Nephron (organoid): ENCODE results near the gene DAND5.
"Not testable (repeated sequence)": the region's sequence is repeated elsewhere in the genome, so short reads cannot be mapped to it uniquely, and the experiment has no call there.

Experiments used
- H3K27ac Mint-ChIP-seq, 3 experiments: 2 replicates each; pipeline ENCODE4 v1.8.0; 2020; ENCODE audit warnings: mixed read lengths in 3 of 3, mild to moderate bottlenecking in 2 of 3, moderate library complexity in 1 of 3
- H3K27me3 Mint-ChIP-seq: 2 replicates; pipeline ENCODE4 v1.8.0; 2021; ENCODE audit warnings: low read depth, mild to moderate bottlenecking, moderate library complexity, mixed read lengths
- H3K36me3 Mint-ChIP-seq: 2 replicates; pipeline ENCODE4 v1.8.0; 2020; ENCODE audit warnings: low read depth, mixed read lengths
- H3K4me1 Mint-ChIP-seq: 2 replicates; pipeline ENCODE4 v1.8.0; 2020; ENCODE audit warnings: mixed read lengths
- H3K4me3 Mint-ChIP-seq, 3 experiments: 2 replicates each; pipeline ENCODE4 v1.8.0; 2020; ENCODE audit warnings: mild to moderate bottlenecking in 3 of 3, mixed read lengths in 3 of 3, moderate library complexity in 2 of 3
- H3K9me3 Mint-ChIP-seq: 2 replicates; pipeline ENCODE4 v1.8.0; 2020; ENCODE audit warnings: mixed read lengths
- TF ChIP-seq, protein P1 (sequence below), 3 experiments: fragments of 200-600 bp; sonication (generic); IDR thresholded peaks; one replicate each; pipeline ENCODE4 v1.5.0; 2021; ENCODE audit warnings: antibody characterized with exemption in 3 of 3; ENCODE audit not compliant: unreplicated experiment in 3 of 3

Gene DAND5

DNA sequence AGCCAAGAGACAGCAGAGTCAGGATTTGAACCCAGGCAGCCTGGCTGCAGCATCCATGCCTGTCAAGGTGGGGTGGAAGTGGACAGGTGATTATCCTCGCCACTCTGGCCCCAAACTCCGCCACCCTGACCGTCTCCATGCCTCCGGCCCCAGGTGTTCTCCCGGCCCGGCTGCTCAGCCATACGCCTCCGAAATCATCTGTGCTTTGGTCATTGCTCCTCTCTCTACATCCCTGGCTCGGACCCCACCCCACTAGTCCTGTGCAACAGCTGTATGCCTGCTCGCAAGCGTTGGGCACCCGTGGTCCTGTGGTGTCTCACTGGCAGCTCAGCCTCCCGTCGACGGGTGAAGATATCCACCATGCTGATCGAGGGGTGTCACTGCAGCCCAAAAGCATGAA lies 3.9 kb downstream of the DAND5 start:
- no peaks in the 10 kb centered on the region for H3K9me3 Mint-ChIP-seq
- H3K27ac Mint-ChIP-seq: no peak overlapping the region
- H3K27me3 Mint-ChIP-seq: peaks cover 22% of the 10 kb centered on the region
- TF ChIP-seq, protein P1, sequence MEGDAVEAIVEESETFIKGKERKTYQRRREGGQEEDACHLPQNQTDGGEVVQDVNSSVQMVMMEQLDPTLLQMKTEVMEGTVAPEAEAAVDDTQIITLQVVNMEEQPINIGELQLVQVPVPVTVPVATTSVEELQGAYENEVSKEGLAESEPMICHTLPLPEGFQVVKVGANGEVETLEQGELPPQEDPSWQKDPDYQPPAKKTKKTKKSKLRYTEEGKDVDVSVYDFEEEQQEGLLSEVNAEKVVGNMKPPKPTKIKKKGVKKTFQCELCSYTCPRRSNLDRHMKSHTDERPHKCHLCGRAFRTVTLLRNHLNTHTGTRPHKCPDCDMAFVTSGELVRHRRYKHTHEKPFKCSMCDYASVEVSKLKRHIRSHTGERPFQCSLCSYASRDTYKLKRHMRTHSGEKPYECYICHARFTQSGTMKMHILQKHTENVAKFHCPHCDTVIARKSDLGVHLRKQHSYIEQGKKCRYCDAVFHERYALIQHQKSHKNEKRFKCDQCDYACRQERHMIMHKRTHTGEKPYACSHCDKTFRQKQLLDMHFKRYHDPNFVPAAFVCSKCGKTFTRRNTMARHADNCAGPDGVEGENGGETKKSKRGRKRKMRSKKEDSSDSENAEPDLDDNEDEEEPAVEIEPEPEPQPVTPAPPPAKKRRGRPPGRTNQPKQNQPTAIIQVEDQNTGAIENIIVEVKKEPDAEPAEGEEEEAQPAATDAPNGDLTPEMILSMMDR (IDR thresholded peaks at IDR 0.05; ENCODE audit: unreplicated experiment in 3 of 3): no peak
- H3K36me3 Mint-ChIP-seq: no peaks in the 10 kb centered on the region
- no peak overlapping the region for H3K4me3 Mint-ChIP-seq
- H3K4me1 Mint-ChIP-seq: no peaks in the 10 kb centered on the region

DNA sequence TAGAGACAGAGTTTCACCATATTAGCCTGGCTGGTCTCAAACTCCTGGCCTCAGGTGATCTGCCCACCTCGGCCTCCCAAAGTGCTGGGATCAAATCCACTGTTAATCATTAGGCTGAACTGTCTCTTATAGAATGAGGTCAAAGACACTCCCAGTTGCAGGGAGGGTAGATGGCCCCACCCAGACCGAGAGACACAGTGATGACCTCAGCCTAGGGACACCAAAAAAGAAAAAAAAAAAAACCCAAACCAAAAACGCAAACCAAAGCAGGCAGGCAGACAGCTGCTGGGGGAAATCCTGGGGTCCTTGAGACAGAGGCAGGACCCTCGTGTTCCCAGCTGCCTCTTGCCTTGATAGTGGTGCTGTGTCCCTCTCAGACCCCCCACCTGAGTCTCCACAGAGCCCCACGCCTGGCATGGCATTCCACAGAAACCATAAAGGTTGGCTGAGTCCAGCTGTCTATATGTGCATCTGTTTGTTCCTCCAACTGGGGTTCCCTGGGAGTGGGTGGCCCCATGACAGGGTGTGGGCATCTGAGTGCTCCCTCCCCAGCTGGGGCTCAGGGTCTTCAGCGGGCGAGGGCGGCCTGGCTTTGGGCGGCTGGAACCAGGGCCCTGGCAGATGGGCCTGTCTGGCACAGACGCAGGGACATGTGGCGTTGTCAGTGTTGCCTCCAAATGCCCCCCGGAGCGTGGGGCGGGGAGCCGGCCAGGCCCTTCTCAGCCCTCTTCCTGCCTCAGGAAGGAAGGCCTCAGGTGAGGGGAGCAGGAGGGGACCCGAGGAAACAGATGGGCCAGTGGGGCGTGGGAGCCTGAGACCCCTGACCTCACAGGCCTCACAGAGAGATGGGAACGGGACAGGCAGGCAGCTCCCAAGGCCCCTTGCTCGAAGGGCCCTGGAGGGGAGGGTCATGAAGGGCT lies 5.2 kb downstream of the DAND5 start:
- TF ChIP-seq, protein P1 (IDR thresholded peaks at IDR 0.05; ENCODE audit: unreplicated experiment in 3 of 3): no peak
- no peaks in the 10 kb centered on the region for H3K36me3 Mint-ChIP-seq
- peaks cover 27% of the 10 kb centered on the region for H3K27me3 Mint-ChIP-seq
- H3K4me1 Mint-ChIP-seq: no peaks in the 10 kb centered on the region
- no peak overlapping the region for H3K27ac Mint-ChIP-seq
- no peak overlapping the region for H3K4me3 Mint-ChIP-seq
- H3K9me3 Mint-ChIP-seq: no peaks in the 10 kb centered on the region

DNA sequence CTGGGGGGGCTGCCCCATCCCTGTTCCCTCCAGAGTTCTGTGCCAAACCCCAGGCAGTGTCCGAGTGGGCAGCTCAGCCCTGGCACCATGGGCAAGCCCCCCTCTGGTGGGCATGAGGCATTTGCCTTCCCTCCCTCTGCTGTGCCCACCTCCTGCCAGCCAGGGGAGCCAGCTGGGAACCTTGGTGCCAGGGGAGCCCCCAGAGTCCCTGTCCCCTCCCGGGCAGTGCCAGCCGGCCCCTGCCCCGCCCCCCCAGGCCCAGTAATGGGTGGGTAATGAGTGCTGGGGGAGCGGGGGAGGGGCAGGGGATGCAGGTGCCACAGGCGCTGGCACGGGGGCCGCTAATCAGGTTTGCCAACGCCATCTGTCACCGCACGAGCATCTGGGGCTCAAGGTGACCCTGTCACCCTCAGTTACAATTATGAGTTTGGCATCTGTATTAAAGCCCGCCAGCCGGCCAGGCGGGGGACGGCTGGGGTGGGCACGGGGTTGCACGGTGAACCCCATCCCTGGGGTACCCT lies 5.9 kb downstream of the DAND5 start:
- Mint-ChIP-seq H3K36me3 (no peaks in the 10 kb centered on the region), H3K27me3 (peaks cover 33% of the 10 kb centered on the region), H3K4me1 (no peaks in the 10 kb centered on the region), H3K27ac (no peak overlapping the region), H3K9me3 (no peaks in the 10 kb centered on the region), H3K4me3 (no peak overlapping the region)
- TF ChIP-seq, protein P1 (IDR thresholded peaks at IDR 0.05; ENCODE audit: unreplicated experiment in 3 of 3): no peak

DNA sequence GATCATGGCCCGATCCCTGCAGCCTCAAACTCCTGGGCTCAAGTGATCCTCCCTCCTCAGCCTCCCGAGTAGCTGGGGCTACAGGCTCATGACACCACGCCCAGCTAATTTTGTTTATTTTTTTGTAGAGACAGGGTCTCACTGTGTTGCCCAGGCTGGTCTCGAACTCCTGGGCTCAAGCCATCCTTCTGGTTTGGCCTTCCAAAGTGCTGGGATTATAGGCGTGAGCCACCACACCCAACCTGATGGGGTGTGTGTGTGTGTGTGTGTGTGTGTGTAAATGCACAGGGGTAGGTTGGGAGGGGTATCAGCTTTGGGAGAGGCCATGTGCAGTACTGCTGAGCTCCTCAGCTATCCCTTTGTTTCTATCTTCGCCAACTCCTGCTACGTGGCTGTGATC lies 6.7 kb downstream of the DAND5 start:
- H3K9me3 Mint-ChIP-seq, H3K36me3 Mint-ChIP-seq, H3K4me3 Mint-ChIP-seq, H3K27ac Mint-ChIP-seq, H3K4me1 Mint-ChIP-seq: not testable (repeated sequence)
- peaks cover 33% of the 10 kb centered on the region for H3K27me3 Mint-ChIP-seq

DNA sequence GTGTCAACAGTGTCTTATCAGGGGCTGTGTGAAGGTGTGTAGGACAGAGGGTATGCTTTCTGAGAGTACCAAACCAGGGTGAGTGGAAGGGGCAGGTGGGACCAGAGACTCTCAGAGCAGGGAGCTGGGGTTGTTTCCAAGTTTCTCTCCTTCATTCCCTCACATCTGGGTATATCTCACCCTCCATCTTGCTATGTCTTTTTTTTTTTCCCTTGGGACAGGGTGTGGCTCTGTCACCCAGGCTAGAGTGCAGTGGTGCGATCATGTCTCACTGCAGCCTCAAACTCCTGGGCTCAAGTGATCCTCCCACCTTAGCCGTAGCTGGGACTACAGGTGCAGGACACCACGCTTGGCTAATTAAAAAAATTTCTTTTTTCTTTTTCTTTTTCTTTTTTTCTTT lies 10.6 kb downstream of the DAND5 start:
- H3K4me1 Mint-ChIP-seq: peaks cover 3% of the 10 kb centered on the region
- H3K27ac Mint-ChIP-seq: no peak overlapping the region
- no peaks in the 10 kb centered on the region for H3K36me3 Mint-ChIP-seq
- H3K9me3 Mint-ChIP-seq: no peaks in the 10 kb centered on the region
- H3K4me3 Mint-ChIP-seq: no peak overlapping the region
- peaks cover 27% of the 10 kb centered on the region for H3K27me3 Mint-ChIP-seq
- TF ChIP-seq, protein P1 (IDR thresholded peaks at IDR 0.05; ENCODE audit: unreplicated experiment in 3 of 3): no peak

DNA sequence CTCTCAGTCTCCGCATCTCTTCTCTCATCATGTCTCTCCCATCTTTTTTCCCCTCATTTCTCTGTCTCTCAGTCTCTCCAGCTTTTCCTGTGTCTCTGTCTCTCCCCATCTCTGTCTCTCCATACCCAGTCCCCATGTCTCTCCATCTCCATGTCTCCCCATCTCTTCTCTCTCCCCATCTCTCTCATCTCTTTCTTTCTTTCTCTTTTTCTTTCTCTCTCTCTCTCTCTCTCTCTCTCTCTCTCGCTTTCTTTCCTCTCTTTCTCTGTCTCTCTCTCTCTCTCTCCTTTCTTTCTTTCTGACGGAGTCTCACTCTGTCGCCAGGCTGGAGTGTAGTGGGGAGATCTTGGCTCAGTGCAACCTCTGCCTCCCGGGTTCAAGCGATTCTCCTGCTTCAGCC lies 13.3 kb downstream of the DAND5 start:
- Mint-ChIP-seq H3K36me3 (no peaks in the 10 kb centered on the region), H3K27ac (no peak overlapping the region), H3K4me3 (no peak overlapping the region), H3K9me3 (no peaks in the 10 kb centered on the region), H3K27me3 (peaks cover 47% of the 10 kb centered on the region), H3K4me1 (peaks cover 16% of the 10 kb centered on the region)
- TF ChIP-seq, protein P1 (IDR thresholded peaks at IDR 0.05; ENCODE audit: unreplicated experiment in 3 of 3): no peak
